C4-2B (cell line): ENCODE measurements around the gene SIGLEC1.
A peak's percentile ranks its signal among the peaks of the same experiment; 100 is the strongest.

Experiments
- H3K27ac ChIP-seq: fragments of 450-650 bp; 2 replicates; pipeline ENCODE4 v1.5.1; 2017
- ZFX ChIP-seq: fragments of 450-650 bp; IDR thresholded peaks from 2 replicates; pipeline ENCODE4 v1.6.1; 2017
- TF ChIP-seq, protein P1 (sequence below): fragments of 450-650 bp; conservative IDR thresholded peaks from 2 replicates; pipeline ENCODE4 v1.5.1; 2017; ENCODE audit warnings: mild to moderate bottlenecking

SIGLEC1 gene

DNA sequence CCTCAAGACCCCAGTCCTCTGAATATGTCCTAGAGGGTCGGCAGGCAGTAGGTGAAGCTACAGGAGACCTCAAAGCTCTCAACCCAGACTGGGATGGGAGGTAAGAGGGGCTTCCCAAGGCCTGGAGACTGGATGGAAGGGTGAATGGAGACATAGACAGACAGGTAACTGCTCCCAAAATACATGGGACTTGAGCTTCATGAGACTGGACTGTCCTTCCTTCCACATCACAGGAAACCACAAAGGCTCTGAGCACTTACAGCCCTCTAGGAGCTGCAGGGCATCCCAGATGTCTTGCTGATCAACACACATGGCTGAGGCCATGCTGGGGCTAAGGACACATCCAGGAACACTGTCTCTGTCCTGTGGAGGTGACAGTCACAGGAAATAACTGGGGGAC, 31.6 kb upstream of the SIGLEC1 start:
- no peak overlapping the region for H3K27ac ChIP-seq
- TF ChIP-seq, protein P1, sequence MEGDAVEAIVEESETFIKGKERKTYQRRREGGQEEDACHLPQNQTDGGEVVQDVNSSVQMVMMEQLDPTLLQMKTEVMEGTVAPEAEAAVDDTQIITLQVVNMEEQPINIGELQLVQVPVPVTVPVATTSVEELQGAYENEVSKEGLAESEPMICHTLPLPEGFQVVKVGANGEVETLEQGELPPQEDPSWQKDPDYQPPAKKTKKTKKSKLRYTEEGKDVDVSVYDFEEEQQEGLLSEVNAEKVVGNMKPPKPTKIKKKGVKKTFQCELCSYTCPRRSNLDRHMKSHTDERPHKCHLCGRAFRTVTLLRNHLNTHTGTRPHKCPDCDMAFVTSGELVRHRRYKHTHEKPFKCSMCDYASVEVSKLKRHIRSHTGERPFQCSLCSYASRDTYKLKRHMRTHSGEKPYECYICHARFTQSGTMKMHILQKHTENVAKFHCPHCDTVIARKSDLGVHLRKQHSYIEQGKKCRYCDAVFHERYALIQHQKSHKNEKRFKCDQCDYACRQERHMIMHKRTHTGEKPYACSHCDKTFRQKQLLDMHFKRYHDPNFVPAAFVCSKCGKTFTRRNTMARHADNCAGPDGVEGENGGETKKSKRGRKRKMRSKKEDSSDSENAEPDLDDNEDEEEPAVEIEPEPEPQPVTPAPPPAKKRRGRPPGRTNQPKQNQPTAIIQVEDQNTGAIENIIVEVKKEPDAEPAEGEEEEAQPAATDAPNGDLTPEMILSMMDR, result no peak
- no peak for TF ChIP-seq ZFX

DNA sequence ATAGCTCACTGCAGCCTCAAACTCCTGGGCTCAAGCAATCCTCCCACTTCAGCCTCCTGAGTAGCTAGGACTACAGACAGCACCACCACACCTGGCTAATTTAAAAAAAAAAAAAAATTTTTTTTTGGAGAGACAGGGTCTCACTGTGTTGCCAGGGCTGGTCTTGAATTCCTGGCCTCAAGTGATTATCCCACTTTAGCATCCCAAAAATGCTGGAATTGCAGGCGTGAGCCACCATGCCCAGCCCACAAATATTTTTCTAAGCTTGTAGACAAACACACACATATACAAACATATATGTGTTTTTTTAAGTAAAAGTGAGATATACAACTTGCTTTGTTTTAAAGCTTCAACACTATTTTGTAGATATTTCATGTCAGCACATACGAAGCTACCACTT, 30.9 kb upstream of the SIGLEC1 start:
- TF ChIP-seq, protein P1, result no peak
- TF ChIP-seq ZFX, result no peak
- no peak overlapping the region for H3K27ac ChIP-seq

- no peak overlapping the region for H3K27ac ChIP-seq
- TF ChIP-seq ZFX, result no peak
- TF ChIP-seq, protein P1, result no peak
Observed at GRCh38 chr20:3741836-3742458, 29.5 kb upstream of the SIGLEC1 start.

- no peak overlapping the region for H3K27ac ChIP-seq
- TF ChIP-seq, protein P1, result no peak
- no peak for TF ChIP-seq ZFX
Observed at GRCh38 chr20:3740615-3741301, 28.4 kb upstream of the SIGLEC1 start.

DNA sequence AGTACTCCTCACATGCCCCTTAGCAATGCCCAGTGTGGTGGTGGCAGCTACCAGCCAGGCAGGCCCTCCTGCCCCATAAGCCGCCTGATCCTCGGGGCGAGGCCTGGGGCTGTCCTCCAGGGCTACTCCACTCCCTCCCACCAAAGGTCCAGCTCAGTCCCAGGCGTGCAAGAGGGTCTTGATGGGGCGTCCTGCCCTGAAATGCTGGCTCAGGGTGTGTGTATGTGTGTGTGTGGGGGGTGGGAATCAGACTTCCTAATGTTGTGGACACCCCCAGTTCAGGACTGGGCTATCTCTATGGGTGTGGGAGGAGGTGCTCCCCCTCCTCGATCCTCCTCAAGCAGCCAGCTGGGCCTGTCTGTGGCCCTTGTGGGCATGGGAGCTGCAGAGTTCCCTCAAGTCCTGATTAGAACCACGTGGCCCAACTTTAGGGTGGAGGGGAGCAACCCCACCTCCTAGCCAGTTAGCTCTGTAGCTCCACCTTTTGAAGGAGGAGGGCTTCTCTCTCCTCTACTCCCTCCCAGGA, 27.6 kb upstream of the SIGLEC1 start:
- peak overlapping the region; percentile 51 for H3K27ac ChIP-seq
- TF ChIP-seq ZFX, result no peak
- TF ChIP-seq, protein P1, result no peak

GRCh38 chr20:3739054-3739925, 26.9 kb upstream of the SIGLEC1 start:
- peak overlapping the region; percentile 51 for H3K27ac ChIP-seq
- TF ChIP-seq, protein P1, result no peak
- no peak for TF ChIP-seq ZFX
